Omental fat pad (tissue), 4 donors: ENCODE results near the gene CDH1. TPM values are rescaled to one million over a fixed set of nuclear protein-coding genes. Genes with fewer than 3 reads are reported as not detected.

Experiments used
- ATAC-seq: fragments of 150-250 bp; one replicate; pipeline ENCODE4 v1.9.1; 2016; ENCODE audit warnings: mild to moderate bottlenecking, moderate library complexity; ENCODE audit not compliant: low FRiP score
- DNase-seq: peaks from one replicate; pipeline ENCODE4 v3.0.0-alpha.2; 2019; ENCODE audit warnings: low spot score
- total RNA-seq, 4 donors: library from RNA; depleted of rRNA; stranded (reverse); fragments of >200 nt; gene quantifications; one replicate each; pipeline ENCODE4 v1.1.0, GENCODE V29; 2016
- TF ChIP-seq, protein P1 (sequence below), 3 donors: fragments of 450-650 bp; IDR thresholded peaks; one replicate each; pipeline ENCODE4 v1.5.1; 2016 to 2017; ENCODE audit warnings: antibody characterized with exemption in 3 of 3, mild to moderate bottlenecking in 3 of 3, moderate library complexity in 2 of 3

CDH1 gene
- total RNA-seq, 4 donors from 2014 or later, result 1.8 to 18.7 (median 3.4) TPM; not detected in 1

DNA sequence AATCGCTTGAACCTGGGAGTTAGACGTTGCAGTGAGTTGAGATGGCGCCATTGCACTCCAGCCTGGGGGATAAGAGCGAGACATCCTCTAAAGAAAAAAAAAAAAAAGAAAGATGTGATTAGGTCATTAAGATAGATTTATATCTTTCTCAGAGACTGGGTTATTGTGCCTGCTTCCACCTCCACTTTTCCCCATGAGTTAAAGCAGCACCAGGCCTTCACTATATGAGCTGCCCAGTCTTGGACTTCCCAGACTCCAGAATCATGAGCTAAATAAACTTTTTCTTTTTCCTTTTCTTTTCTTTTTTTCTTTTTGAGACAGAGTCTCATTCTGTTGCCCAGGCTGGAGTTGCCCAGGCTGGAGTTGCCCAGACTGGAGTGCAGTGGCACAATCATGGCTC is 19.4 kb upstream of the CDH1 start:
- TF ChIP-seq, protein P1, sequence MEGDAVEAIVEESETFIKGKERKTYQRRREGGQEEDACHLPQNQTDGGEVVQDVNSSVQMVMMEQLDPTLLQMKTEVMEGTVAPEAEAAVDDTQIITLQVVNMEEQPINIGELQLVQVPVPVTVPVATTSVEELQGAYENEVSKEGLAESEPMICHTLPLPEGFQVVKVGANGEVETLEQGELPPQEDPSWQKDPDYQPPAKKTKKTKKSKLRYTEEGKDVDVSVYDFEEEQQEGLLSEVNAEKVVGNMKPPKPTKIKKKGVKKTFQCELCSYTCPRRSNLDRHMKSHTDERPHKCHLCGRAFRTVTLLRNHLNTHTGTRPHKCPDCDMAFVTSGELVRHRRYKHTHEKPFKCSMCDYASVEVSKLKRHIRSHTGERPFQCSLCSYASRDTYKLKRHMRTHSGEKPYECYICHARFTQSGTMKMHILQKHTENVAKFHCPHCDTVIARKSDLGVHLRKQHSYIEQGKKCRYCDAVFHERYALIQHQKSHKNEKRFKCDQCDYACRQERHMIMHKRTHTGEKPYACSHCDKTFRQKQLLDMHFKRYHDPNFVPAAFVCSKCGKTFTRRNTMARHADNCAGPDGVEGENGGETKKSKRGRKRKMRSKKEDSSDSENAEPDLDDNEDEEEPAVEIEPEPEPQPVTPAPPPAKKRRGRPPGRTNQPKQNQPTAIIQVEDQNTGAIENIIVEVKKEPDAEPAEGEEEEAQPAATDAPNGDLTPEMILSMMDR (IDR thresholded peaks at IDR 0.05), result no peak
- DNase-seq (no peak), ATAC-seq (no peak)

GRCh38 chr16:68718590-68718989 is 18.5 kb upstream of the CDH1 start:
- TF ChIP-seq, protein P1 (IDR thresholded peaks at IDR 0.05), result no peak
- DNase-seq (no peak), ATAC-seq (no peak)

DNA sequence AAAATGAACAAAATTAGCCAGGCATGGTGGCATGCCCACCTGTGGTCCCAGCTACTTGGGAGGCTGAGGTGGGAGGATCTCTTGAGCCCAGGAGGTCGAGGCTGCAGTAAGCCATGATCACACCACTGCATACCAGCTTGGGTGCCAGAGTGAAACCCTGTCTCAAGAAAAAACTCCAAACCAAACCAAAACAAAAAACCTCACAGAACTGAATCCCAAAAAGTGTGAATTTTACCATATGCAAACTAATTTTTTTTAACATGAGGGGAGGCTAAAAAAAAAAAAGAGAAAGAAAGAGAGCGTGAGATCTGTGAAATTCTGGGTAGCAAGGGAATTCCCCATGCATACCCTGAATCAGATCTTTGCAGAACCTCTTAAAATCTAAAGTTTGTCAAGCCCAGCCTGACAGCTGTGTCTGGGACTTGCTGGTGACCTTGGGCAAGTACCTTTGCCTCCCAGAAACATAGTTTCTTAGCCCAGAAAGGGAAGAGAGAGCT is 17.1 kb upstream of the CDH1 start:
- DNase-seq (no peak), ATAC-seq (no peak)
- TF ChIP-seq, protein P1 (IDR thresholded peaks at IDR 0.05), result no peak

GRCh38 chr16:68722119-68723024 is 14.7 kb upstream of the CDH1 start:
- DNase-seq (no peak), ATAC-seq (no peak)
- TF ChIP-seq, protein P1 (IDR thresholded peaks at IDR 0.05), result no peak

- TF ChIP-seq, protein P1 (IDR thresholded peaks at IDR 0.05), result no peak
- ATAC-seq, result no peak
- DNase-seq, result no peak
Measured at GRCh38 chr16:68724797-68725196, 12.3 kb upstream of the CDH1 start.

DNA sequence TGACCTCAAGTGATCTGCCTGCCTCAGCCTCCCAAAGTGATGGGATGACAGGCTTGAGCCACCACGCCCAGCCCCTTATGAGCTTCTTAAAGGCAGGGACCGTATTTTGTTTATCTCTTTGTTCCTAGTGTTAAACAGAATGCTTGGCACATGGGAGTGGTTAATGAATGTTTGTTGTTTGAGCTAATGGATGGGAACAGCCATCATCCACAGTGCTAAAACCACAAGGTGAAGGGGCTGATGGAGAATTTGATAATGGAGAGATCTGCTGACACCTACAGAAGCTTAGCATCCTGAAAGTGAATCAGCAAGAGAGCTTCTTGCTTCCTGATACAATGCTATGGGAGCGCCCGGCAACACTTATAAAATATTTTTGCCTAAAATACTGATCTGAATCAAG is 8.6 kb upstream of the CDH1 start:
- DNase-seq (no peak), ATAC-seq (no peak)
- TF ChIP-seq, protein P1 (IDR thresholded peaks at IDR 0.05), result no peak

- ATAC-seq, result no peak
- TF ChIP-seq, protein P1 (IDR thresholded peaks at IDR 0.05), result no peak
- DNase-seq, result no peak
Measured at GRCh38 chr16:68731637-68732036, 5.5 kb upstream of the CDH1 start.
